ENCODE results near the gene LDB3. TPM values are rescaled to one million over a fixed set of nuclear protein-coding genes. Genes with fewer than 3 reads are reported as not detected.
"Not testable (repeated sequence)": the region's sequence is repeated elsewhere in the genome, so short reads cannot be mapped to it uniquely, and the experiment has no call there.

LDB3 gene
- total RNA-seq, 1 experiment from 2014 or later: 0.63 TPM

GRCh38 chr10:86644152-86644793 is 24.0 kb upstream of the LDB3 start:
- CTCF ChIA-PET: no interaction called here
- intact Hi-C loops (cut with micrococcal nuclease; ENCODE audit: unreplicated experiment): no loop called here

GRCh38 chr10:86644794-86645445 is 23.4 kb upstream of the LDB3 start:
- TF ChIP-seq EZH2 (IDR thresholded peaks at IDR 0.05; ENCODE audit: low read depth): no peak
- TF ChIP-seq CTCF (conservative IDR thresholded peaks at IDR 0.05): no peak
- H3K9me2 ChIP-seq (ENCODE audit: insufficient read depth): no peaks in the 10 kb centered on the region
- peaks cover 4% of the 10 kb centered on the region; the same call in 1 of the 2 replicates for H3K9me3 ChIP-seq (ENCODE audit: insufficient read depth, low read depth)
- H3K4me1 ChIP-seq (replicated peaks; ENCODE audit: insufficient read depth): peaks cover 39% of the 10 kb centered on the region
- no peaks in the 10 kb centered on the region for H3K36me3 ChIP-seq (ENCODE audit: low read depth)
- no peak overlapping the region for H2AFZ ChIP-seq
- H3K27me3 ChIP-seq (ENCODE audit: insufficient read depth, low read depth): no peaks in the 10 kb centered on the region
- ChIA-PET CTCF (no interaction called here), POLR2A (ENCODE audit: unreplicated experiment) (no interaction called here)
- BruUV-seq (replicated peaks): no TSS peak
- no peaks in the 10 kb centered on the region for H3K79me2 ChIP-seq (ENCODE audit: low read depth)
- H3K27ac ChIP-seq: no peak overlapping the region
- H4K20me1 ChIP-seq (ENCODE audit: insufficient read depth): no peaks in the 10 kb centered on the region
- intact Hi-C loops (cut with micrococcal nuclease; ENCODE audit: unreplicated experiment): loop anchor here (5.0 kb wide), 1 partner anchor 37 kb away; no protein-coding TSS in a partner anchor
- no peak for DNase-seq
- H3K4me3 ChIP-seq: no peak overlapping the region
- H3F3A ChIP-seq (ENCODE audit: insufficient read depth, low read depth): peaks cover 25% of the 10 kb centered on the region
- H3K4me2 ChIP-seq: no peak overlapping the region

More at GRCh38 chr10:86644152-86644793, 24.0 kb upstream of the LDB3 start:
- Histone ChIP-seq H3F3A (ENCODE audit: insufficient read depth, low read depth) (peaks cover 21% of the 10 kb centered on the region), H3K4me1 (replicated peaks; ENCODE audit: insufficient read depth) (peaks cover 33% of the 10 kb centered on the region), H3K9me3 (ENCODE audit: insufficient read depth, low read depth) (peaks cover 4% of the 10 kb centered on the region; the same call in 1 of the 2 replicates), H3K4me3 (no peak overlapping the region), H4K20me1 (ENCODE audit: insufficient read depth) (no peaks in the 10 kb centered on the region), H3K4me2 (no peak overlapping the region), H3K27ac (no peak overlapping the region), H2AFZ (no peak overlapping the region), H3K79me2 (ENCODE audit: low read depth) (no peaks in the 10 kb centered on the region), H3K27me3 (ENCODE audit: insufficient read depth, low read depth) (no peaks in the 10 kb centered on the region), H3K36me3 (ENCODE audit: low read depth) (no peaks in the 10 kb centered on the region), H3K9me2 (ENCODE audit: insufficient read depth) (no peaks in the 10 kb centered on the region)
- DNase-seq: no peak
- no TSS peak for BruUV-seq (replicated peaks)
- TF ChIP-seq EZH2 (IDR thresholded peaks at IDR 0.05; ENCODE audit: low read depth) (no peak), CTCF (conservative IDR thresholded peaks at IDR 0.05) (no peak)
- POLR2A ChIA-PET (ENCODE audit: unreplicated experiment): no interaction called here

- H3K9me2 ChIP-seq (ENCODE audit: insufficient read depth); H3K9me3 ChIP-seq (ENCODE audit: insufficient read depth, low read depth); H3K4me2 ChIP-seq; H3K36me3 ChIP-seq (ENCODE audit: low read depth); H3K27me3 ChIP-seq (ENCODE audit: insufficient read depth, low read depth); POLR2A ChIA-PET (ENCODE audit: unreplicated experiment); H2AFZ ChIP-seq; H3K4me3 ChIP-seq; BruUV-seq (replicated peaks); H4K20me1 ChIP-seq (ENCODE audit: insufficient read depth); H3K79me2 ChIP-seq (ENCODE audit: low read depth); H3K27ac ChIP-seq; DNase-seq: not testable (repeated sequence)
- intact Hi-C loops (cut with micrococcal nuclease; ENCODE audit: unreplicated experiment): loop anchor here (5.0 kb wide), 1 partner anchor 37 kb away; no protein-coding TSS in a partner anchor
- H3K4me1 ChIP-seq (replicated peaks; ENCODE audit: insufficient read depth): peaks cover 47% of the 10 kb centered on the region
- peaks cover 25% of the 10 kb centered on the region for H3F3A ChIP-seq (ENCODE audit: insufficient read depth, low read depth)
- CTCF ChIA-PET: interaction anchor here (0.7 kb wide), 1 partner anchor 23 kb away, joined by 8 read pairs; the partner anchor contains the start of gene LDB3
Measured at GRCh38 chr10:86645621-86646165, 22.6 kb upstream of the LDB3 start.
